GM10248 (cell line): ENCODE data around the gene ALDH3B1.

Source experiments
- CTCF ChIA-PET: fragments of 300-600 bp; sonication (Branson Sonifier 250); formaldehyde crosslinking; extraction: SDS; loops from one replicate; lab custom pipeline; 2021; ENCODE audit warnings: antibody characterized with exemption; lab: Yijun Ruan, JAX
- POLR2A ChIA-PET: fragments of 350-650 bp; sonication (Branson Sonifier 250); formaldehyde crosslinking; extraction: SDS; loops from one replicate; lab custom pipeline; 2020; ENCODE audit warnings: antibody characterized with exemption; lab: Yijun Ruan, JAX
- DNase-seq: peaks from one replicate; pipeline ENCODE4 v3.0.0; 2012; ENCODE audit errors: extremely low spot score
- TF ChIP-seq, protein P1 (sequence below): IDR thresholded peaks from 2 replicates; pipeline ENCODE4 v1.5.1; 2012; ENCODE audit warnings: mild to moderate bottlenecking, low read depth; ENCODE audit errors: extremely low read depth, missing control alignments, control extremely low read depth

The ALDH3B1 gene

DNA sequence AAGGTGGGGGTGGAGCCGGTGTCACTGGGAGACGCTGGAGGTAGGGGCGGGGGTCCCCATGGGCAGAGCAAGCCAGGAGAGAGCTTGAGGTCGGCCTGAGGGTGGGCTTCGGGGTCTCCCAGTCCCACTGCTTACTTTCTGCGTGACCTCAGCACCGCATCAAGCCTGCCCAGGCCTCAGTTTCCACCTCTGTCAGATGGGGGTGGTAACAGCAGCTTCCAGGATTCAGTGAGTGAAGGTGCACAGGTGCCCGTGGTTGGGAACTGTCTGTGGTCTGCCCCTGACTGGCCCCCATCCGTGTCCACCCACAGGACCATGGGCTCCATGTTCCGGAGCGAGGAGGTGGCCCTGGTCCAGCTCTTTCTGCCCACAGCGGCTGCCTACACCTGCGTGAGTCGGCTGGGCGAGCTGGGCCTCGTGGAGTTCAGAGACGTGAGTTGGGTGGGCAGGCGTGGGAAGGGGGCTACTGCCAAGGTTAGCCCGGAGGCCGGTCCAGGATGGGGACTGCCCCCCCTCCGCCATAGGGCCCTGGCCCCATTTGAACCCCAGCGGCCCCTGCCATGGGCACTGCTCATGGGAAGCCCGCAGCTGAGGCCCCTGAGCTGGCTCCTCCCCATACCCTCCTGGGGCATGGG, 30.9 kb downstream of the ALDH3B1 start:
- POLR2A ChIA-PET, result interaction anchor here (1.0 kb wide), 1 partner anchor 554 kb away, joined by 3 read pairs; no protein-coding TSS in a partner anchor
- CTCF ChIA-PET, result interaction anchor here (1.1 to 2.7 kb wide), 5 partner anchors 10 to 168 kb away, joined by 3 to 13 read pairs (median 4); partner anchors contain the start of gene NDUFS8
- TF ChIP-seq, protein P1, sequence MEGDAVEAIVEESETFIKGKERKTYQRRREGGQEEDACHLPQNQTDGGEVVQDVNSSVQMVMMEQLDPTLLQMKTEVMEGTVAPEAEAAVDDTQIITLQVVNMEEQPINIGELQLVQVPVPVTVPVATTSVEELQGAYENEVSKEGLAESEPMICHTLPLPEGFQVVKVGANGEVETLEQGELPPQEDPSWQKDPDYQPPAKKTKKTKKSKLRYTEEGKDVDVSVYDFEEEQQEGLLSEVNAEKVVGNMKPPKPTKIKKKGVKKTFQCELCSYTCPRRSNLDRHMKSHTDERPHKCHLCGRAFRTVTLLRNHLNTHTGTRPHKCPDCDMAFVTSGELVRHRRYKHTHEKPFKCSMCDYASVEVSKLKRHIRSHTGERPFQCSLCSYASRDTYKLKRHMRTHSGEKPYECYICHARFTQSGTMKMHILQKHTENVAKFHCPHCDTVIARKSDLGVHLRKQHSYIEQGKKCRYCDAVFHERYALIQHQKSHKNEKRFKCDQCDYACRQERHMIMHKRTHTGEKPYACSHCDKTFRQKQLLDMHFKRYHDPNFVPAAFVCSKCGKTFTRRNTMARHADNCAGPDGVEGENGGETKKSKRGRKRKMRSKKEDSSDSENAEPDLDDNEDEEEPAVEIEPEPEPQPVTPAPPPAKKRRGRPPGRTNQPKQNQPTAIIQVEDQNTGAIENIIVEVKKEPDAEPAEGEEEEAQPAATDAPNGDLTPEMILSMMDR, result no peak
- no peak for DNase-seq

DNA sequence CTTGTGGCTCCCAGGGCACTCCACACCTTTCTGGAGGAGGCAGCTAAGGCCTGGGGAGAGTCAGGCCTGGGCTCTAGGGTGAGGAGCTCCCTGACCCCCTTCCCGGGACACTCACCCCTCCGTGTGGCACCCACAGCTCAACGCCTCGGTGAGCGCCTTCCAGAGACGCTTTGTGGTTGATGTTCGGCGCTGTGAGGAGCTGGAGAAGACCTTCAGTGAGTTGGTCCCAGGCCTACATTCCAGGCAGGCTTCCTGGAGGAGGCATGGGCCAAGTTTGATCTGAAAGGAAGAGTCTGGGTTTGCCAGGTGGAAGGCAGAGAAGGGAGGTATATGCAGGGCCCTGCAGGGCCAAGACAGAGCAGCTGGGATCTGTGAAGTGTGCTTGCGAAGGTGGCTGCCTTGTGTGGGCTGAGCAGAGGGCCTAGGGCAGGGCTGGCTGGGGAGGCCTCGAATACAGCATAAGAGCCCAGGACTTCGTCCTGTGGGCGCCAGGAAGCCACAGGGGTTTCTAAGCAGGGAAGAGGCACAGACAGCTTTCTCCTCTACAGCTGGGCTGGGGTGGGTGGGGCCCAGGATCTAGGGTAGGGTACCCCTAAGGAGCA, 31.6 kb downstream of the ALDH3B1 start:
- POLR2A ChIA-PET, result interaction anchor here (0.6 to 1.0 kb wide), 3 partner anchors 11 to 554 kb away, joined by 3 to 5 read pairs (median 4); no protein-coding TSS in a partner anchor
- CTCF ChIA-PET, result interaction anchor here (1.3 to 2.7 kb wide), 4 partner anchors 10 to 167 kb away, joined by 4 to 13 read pairs (median 4); partner anchors contain the start of gene NDUFS8
- TF ChIP-seq, protein P1, result no peak

DNA sequence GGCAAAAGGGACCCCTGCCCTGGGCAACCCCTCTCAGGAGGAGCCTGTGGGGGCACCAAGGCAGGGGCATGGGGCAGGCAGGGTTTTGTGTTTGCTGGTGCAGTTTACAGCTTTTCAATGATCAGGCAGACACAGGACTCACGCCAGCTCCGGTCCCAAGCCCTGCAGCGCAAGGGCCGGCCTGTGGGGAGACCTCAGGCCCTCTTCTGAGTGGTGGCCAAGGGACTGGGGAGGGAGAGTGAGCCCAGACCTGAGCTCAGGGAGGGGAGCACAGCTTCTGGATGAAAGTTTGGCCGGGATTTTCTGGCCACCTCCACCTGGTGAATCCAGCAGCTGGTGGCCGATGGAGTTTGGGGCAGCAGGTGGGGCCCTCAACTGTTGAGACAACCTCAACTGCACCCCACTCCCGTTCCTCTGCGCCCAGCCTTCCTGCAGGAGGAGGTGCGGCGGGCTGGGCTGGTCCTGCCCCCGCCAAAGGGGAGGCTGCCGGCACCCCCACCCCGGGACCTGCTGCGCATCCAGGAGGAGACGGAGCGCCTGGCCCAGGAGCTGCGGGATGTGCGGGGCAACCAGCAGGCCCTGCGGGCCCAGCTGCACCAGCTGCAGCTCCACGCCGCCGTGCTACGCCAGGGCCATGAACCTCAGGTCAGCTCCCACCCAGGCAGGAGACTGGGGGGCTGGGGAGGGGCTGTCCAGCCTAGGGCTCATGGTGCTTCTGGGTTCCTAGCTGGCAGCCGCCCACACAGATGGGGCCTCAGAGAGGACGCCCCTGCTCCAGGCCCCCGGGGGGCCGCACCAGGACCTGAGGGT, 32.3 kb downstream of the ALDH3B1 start:
- CTCF ChIA-PET, result interaction anchor here (1.3 to 2.7 kb wide), 4 partner anchors 9 to 167 kb away, joined by 4 to 13 read pairs (median 4); partner anchors contain the start of gene NDUFS8
- TF ChIP-seq, protein P1, result no peak
- DNase-seq, result no peak
- POLR2A ChIA-PET, result interaction anchor here (0.6 to 1.0 kb wide), 3 partner anchors 11 to 555 kb away, joined by 3 to 5 read pairs (median 4); no protein-coding TSS in a partner anchor

More for the DNA sequence above, 31.6 kb downstream of the ALDH3B1 start:
- DNase-seq, result no peak

DNA sequence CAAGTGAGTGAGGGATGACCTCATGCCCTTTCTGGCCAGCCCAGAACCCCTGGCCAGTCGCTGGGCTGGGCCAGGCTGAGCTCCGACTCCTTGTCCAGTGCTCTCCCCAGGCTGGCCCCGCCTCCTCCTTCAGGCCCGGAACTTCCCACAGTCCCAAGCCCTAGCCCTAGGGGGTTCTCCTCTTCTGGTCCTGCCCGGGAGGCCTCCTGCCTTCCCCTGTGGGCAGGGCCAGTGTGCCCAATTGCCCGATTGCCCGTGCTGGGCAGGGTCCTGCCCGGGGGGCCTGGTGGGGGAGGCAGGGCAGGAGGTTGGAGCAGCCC, 32.9 kb downstream of the ALDH3B1 start:
- no peak for DNase-seq
- CTCF ChIA-PET, result interaction anchor here (2.7 kb wide), 1 partner anchor 8 kb away, joined by 13 read pairs; no protein-coding TSS in a partner anchor

DNA sequence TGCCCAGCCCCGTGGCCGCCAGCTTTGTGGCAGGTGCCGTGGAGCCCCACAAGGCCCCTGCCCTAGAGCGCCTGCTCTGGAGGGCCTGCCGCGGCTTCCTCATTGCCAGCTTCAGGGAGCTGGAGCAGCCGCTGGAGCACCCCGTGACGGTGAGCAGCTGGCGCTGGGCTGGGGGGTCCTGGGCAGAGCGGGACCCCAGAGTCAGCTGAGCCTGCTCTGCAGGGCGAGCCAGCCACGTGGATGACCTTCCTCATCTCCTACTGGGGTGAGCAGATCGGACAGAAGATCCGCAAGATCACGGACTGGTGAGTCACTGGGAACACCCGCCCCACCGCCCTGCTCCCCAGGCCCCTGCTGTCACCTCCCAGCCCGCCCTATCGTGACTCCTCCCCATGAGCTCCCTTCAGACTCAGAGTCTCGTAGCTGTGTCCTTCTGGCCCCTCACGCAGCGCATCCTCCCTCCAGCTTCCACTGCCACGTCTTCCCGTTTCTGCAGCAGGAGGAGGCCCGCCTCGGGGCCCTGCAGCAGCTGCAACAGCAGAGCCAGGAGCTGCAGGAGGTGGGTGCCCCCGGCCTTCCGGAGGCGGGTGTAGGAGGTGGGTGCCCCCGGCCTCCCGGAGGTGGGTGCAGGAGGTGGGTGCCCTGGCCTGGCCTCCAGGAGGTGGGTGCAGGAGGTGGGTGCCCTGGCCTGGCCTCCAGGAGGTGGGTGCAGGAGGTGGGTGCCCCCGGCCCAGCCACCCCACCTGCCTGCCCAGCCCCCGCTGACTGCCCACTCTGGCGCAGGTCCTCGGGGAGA, 33.4 kb downstream of the ALDH3B1 start:
- no peak for DNase-seq
- TF ChIP-seq, protein P1, result no peak
- ChIA-PET CTCF (no interaction called here), POLR2A (interaction anchor here (0.6 to 1.8 kb wide), 2 partner anchors 9 to 69 kb away, joined by 5 to 8 read pairs; no protein-coding TSS in a partner anchor)

More for the DNA sequence above, 32.9 kb downstream of the ALDH3B1 start:
- TF ChIP-seq, protein P1, result no peak
- POLR2A ChIA-PET, result interaction anchor here (1.8 kb wide), 1 partner anchor 10 kb away, joined by 5 read pairs; no protein-coding TSS in a partner anchor
